GM12892 (cell line): ENCODE data around the gene GMEB2.
"Not testable (repeated sequence)": the region's sequence is repeated elsewhere in the genome, so short reads cannot be mapped to it uniquely, and the experiment has no call there.

Experiments used
- DNase-seq: peaks from one replicate; pipeline ENCODE4 v3.0.0; 2011; ENCODE audit not compliant: insufficient read length
- FAIRE-seq: peaks from 2 replicates; lab custom pipeline; 2011; peaks lifted over from hg19 to GRCh38; lab: Jason Lieb, UNC
- POLR2A ChIP-seq: IDR thresholded peaks from 2 replicates; pipeline ENCODE4 v1.6.1; 2011; ENCODE audit warnings: low read depth, low read length, control low read depth
- POLR2AphosphoS5 ChIP-seq: IDR thresholded peaks from 2 replicates; pipeline ENCODE4 v1.6.1; 2011; ENCODE audit warnings: low read depth, low read length, control low read depth
- TAF1 ChIP-seq: IDR thresholded peaks from 2 replicates; pipeline ENCODE4 v1.6.1; 2011; ENCODE audit warnings: low read depth, mild to moderate bottlenecking, control low read depth, low read length, borderline replicate concordance

Gene GMEB2

GRCh38 chr20:63561624-63562396 lies 65.1 kb downstream of the GMEB2 start:
- TF ChIP-seq POLR2A (no peak), TAF1 (no peak), POLR2AphosphoS5 (no peak)
- no peak for DNase-seq
- FAIRE-seq = no peak

- DNase-seq = no peak
- TF ChIP-seq POLR2A = no peak
- TF ChIP-seq TAF1 = no peak
- no peak for TF ChIP-seq POLR2AphosphoS5
- no peak for FAIRE-seq
Observed at GRCh38 chr20:63560856-63561609, 65.9 kb downstream of the GMEB2 start.

DNA sequence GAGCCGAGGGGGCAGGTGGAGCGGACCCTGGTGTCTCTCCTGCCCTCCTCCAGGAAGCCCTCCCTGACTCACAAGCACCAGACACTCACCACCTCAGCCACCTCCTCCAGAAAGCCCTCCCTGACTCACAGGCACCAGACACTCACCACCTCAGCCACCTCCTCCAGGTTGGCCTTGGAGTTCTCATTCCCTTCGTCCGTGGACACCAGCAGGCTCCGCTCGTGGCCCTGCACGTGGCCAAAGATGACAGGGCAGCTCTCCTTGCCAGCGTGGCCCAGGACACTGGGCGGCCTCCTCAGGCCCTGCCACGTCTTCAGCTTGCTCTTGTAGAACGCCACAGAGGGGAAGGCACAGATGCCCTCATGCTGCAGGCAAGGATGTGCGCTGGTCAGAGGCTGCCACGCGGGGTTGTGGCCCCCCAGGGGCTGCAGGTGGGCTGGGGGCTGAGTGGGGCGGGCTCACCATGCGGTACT lies 66.5 kb downstream of the GMEB2 start:
- DNase-seq (no peak), FAIRE-seq (no peak)
- TF ChIP-seq POLR2AphosphoS5 = no peak
- no peak for TF ChIP-seq TAF1
- no peak for TF ChIP-seq POLR2A

DNA sequence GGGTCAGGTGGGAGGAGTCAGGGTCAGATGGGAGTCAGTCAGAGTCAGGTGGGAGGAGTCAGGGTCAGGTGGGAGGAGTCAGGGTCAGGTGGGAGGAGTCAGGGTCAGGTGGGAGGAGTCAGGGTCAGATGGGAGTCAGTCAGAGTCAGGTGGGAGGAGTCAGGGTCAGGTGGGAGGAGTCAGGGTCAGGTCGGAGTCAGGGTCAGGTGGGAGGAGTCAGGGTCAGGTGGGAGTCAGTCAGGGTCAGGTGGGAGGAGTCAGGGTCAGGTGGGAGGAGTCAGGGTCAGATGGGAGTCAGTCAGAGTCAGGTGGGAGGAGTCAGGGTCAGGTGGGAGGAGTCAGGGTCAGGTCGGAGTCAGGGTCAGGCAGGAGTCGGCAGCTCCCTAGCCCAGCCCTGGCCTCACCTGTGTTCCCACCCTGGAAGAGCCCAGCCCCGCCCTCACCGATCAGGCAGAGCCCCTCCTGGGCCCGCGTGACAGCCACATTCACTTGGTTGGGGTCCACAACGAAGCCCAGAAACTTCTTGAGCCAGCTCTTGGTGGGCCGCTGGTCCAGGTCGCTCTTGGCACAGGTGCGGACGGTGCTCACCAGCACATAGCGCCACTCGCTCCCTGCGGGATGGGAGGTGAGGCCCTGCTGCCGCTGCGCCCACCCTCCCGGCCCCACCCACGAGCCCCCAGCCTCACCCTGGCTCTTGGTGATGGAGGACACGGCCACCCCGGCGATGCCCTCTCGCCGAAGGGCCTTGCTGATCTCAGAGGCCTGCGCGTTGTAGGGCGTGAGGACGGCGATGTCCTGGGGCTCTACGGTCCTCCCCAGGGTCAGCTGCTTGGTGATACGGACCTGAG lies 67.2 kb downstream of the GMEB2 start:
- FAIRE-seq, DNase-seq: not testable (repeated sequence)

- DNase-seq (no peak), FAIRE-seq (no peak)
- TF ChIP-seq POLR2AphosphoS5 (no peak), POLR2A (no peak), TAF1 (no peak)
Observed at GRCh38 chr20:63558804-63559484, 68.0 kb downstream of the GMEB2 start.

DNA sequence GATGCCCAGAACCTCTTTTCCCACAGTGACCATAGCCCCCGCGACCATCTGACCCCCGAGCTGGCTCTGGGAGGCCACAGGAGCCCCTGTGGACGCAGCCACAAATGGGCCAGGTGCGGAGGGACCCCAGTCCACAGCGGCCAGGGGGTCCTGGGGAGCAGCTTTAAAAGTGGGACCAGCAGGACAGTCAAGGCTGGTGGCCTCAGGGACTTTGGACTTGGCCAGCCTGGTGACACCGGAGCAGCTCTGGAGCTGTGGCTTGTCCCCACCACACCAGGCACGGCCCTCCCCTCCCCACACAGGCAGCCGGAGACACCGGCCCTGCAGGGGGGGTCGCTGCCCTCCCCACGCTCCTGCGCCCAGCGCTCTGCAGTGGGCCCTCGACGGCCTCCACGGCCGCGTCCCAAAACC lies 69.4 kb downstream of the GMEB2 start:
- FAIRE-seq (no peak), DNase-seq (no peak)
- TF ChIP-seq POLR2AphosphoS5 = no peak

DNA sequence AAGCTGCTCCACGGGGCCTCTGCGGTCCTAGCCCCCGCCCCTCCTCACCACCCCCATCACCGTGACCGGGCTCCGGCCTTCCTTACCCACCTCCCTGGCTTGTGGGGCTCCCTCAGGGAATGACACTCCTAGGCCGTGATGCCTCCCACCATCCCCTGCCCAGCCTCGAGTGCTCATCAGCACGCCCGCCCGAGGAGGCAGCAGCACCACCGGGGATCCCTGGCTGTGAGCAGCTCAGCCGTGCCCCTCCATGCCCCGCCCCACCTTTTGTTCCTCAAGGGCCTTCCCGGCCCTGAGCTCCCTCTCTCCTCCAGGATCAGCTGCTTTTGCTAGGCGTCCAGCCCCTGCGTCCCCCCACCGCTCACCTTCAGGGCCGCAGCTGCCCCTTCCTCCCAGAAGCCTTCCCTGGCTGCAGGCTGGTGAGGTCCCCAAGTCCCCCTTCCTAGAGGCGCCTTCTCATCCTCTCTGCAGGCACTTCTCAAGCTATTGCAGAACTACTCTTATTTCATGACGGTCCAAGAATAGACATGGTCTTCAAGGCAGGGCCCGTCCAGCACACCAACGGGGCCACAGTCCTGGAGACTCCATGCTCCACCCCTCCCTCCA lies 69.9 kb downstream of the GMEB2 start:
- TF ChIP-seq TAF1 (no peak), POLR2AphosphoS5 (0 out of 2 replicates have a peak, but pooled peaks have one; percentile 40)
- no peak for DNase-seq
- no peak for FAIRE-seq

DNA sequence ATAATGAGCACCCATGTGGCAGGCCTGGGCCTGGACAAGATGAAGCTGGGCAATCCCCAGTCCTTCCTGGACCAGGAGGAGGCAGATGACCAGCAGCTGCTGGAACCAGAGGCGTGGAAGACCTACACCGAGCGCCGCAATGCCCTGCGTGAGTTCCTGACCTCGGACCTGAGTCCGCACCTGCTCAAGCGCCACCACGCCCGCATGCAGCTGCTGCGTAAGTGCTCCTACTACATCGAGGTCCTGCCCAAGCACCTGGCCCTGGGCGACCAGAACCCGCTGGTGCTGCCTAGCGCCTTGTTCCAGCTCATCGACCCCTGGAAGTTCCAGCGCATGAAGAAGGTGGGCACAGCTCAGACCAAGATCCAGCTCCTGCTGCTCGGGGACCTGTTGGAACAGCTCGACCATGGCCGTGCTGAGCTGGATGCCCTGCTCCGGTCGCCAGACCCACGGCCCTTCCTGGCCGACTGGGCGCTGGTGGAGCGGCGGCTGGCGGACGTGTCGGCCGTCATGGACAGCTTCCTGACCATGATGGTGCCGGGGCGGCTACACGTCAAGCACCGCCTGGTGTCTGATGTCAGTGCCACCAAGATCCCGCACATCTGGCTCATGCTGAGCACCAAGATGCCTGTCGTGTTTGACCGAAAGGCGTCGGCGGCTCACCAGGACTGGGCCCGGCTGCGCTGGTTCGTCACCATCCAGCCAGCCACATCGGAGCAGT lies 71.1 kb downstream of the GMEB2 start:
- FAIRE-seq = no peak
- no peak for DNase-seq
- TF ChIP-seq POLR2A (no peak), POLR2AphosphoS5 (no peak), TAF1 (no peak)

DNA sequence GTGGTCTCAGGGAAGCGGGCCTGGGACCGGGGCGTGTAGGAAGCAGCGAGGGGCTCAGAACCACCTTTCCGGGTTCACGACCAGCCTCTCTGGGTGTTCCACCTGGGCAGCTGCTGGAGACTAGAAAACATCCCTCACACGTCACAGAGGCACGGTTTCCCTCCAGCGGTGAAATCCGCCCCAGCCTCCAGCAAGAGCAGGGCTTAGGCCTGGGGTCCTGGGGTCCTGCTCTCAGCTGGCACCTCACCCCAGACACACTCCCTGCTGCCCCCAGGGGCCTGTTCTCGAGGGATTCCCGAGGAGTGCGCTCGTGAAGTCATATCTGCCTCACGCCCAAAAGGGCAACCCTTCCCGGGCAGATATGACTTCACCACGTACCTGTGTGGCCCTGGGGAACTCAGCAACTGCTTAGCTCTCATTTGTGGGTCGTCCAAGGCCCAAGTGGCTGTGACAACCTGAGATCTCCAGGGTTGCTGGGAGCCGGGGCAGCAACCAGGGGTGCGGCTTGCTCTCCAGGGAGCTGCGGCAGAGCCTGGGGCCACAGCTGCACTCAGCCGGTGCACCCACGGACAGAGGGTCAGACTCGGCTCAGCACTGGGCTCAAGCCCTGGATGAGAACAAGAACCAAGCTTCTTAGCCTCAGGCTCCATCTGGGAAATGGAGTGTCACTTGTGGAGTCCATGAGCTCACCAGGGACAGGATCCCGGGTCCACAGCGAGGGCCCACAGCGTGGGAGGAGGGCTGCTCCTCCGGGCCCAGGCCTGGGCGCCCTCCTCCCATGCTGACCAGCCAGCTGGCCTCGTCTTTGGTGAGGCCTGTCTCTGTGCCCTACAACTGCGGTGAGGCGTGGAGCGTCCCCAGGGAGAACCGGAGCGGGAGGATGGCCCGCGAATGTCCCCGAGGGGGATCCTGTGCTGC lies 72.3 kb downstream of the GMEB2 start:
- FAIRE-seq (peak; percentile 92), DNase-seq (no peak)
- no peak for TF ChIP-seq POLR2AphosphoS5
